GM08714 (cell line): Measurements from ENCODE around the gene STIM2.

Source experiments
- H3K4me3 ChIP-seq: fragments of 200-500 bp; sonication (Bioruptor generic); 2 replicates; pipeline ENCODE4 v1.5.1; 2014; ENCODE audit warnings: mild to moderate bottlenecking, low read length, inconsistent platforms
- ZNF274 ChIP-seq: IDR thresholded peaks from 2 replicates; pipeline ENCODE4 v1.6.1; 2012; ENCODE audit warnings: mild to moderate bottlenecking, low read depth, low read length

STIM2 gene

DNA sequence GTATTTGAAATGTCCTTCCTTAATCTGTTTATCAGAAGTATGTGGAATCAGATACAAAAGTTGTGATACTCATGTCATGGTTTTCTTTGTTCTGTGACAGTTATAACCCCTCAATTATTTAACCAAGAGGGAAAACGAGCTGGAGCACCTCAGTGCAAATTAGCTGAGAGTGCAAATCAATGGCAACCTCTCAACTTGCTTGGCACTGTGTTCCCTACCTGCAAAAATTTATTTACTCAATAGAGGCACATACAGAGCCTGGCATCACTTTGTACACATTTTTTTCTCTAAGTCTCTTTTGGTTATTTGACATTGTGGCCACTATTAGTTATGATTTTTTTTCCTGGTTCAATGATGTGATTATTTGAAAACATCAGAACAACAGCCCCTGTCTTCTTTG is 186.2 kb downstream of the STIM2 start:
- H3K4me3 ChIP-seq, result no peak overlapping the region
- TF ChIP-seq ZNF274, result no peak

DNA sequence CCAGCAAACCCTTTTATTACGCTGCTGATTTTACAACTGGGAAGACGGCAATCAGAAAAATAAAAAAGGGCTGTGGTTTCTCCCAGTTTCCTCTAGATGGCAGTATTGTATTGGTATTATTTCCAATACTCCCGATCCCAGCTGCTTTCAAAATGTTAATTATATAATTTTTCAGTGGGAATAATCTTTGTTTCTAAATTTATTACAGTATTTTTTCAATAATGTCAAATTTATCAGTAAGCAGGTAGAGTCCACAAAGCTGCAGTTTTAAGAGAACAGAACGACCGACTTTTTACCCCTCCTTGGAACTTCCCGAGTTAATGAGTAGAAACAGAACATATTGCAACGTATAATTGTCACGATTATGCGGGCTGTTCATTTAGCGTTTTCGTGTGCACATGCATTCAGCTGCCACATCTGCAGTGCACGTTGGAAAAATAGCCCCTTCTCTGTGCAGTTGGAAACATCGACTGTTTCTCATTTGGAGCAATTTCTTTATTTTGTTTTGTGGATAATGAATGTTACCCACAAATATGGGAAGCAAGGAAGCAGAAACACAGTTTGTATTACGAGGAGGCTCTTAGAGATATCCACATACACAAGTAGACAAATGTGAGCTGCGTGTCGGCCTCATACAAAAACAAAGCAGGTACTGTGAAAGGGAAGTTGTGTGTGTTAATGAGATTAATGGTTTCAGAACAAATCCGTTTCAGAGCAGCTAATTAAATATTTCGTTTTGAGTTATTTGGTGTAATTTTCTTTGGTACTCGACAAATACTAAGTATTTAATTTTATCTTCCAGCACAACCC is 188.0 kb downstream of the STIM2 start:
- no peak for TF ChIP-seq ZNF274
- H3K4me3 ChIP-seq, result peak overlapping the region; percentile 46

DNA sequence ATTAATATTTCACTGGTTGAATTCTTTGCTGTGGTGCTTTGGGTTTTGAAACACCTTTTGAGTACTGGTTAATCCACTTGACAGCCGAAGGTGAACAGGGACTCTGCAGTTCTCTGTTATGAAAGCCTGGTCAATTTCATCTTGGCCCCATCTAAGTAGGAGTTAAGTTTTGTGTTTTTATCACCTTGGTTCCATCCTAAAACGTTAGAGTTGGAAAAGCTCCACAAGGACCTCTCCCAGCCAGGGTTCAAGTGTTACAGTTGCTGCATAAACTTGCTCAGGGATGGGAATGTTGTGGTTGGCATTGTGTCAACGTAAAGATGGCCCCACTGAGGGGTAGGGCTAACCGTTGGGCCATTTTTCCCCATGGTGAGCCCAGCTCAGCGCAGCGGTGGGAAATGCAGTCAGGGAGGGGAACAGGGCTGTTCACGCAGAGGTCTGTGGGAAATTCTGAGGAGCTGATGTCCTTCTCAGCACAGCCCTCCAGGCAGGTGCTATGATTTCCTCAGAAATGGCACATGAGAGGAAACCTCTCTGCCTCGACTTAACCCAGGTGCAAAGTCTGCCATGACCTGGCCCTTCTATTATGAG is 188.7 kb downstream of the STIM2 start:
- H3K4me3 ChIP-seq, result no peak overlapping the region
- TF ChIP-seq ZNF274, result no peak

DNA sequence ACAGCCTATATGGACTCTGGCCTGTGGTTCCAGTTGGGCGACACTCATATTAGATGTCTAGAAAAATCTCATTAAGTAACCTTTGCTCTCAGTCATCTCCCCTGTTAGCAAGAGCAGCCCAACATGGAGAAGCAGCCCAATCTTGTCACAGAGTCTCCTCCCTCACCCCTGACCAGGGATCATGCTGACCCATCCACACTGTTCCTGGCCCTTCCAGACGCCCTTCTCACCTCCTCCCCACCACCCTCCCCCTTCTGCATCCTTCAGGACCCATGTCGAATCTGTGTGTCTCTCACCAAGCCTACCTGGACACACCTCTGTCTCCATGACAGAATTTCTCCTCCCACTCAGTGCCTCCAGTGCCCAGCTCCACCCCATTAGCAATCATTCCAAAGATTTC is 190.1 kb downstream of the STIM2 start:
- TF ChIP-seq ZNF274, result no peak
- no peak overlapping the region for H3K4me3 ChIP-seq

DNA sequence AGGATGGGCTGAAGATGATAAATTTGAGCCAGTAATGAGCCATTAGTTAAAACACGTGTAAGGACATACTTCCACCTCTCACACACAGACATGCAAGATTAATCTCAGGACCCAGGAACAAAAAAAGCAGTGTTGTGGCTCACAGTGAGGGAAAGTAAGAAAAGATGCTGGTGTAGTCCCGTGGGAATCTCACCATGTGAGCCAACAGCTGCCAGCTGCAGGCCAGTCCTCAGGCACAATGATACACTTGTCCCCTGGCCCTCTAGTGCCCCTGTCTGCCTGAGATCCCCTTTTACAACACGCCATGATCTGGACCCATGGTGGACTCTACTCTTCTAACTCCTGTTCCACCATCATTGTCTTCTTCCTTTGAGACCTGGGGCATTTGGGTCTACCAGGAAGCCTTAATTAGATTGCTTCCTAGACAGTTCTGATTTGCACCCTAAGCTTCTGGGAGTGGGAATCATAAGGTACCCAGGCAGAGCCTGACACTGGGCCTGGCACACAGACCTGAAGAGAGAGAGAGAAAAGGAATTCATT is 194.7 kb downstream of the STIM2 start:
- TF ChIP-seq ZNF274, result no peak
- H3K4me3 ChIP-seq, result no peak overlapping the region

DNA sequence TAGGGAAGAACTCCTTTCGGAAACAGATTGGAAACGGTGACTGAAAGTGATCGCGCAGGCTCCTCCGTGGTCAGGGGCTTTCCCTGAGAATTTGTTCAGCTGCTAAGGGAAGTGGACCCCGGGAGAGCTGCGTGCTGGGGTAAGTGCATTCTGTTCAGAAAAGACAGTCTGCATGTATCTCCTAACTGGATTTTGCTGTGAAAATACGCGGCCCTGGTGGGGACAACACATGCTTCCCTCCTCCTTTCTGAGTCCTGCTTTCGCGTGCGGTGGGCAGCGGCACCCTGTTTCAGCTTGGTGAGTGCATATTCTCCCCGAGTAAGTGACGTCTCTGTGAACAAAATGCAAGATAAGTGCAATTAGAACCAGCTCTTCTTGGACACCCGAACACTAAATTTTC is 195.6 kb downstream of the STIM2 start:
- TF ChIP-seq ZNF274, result no peak
- no peak overlapping the region for H3K4me3 ChIP-seq

DNA sequence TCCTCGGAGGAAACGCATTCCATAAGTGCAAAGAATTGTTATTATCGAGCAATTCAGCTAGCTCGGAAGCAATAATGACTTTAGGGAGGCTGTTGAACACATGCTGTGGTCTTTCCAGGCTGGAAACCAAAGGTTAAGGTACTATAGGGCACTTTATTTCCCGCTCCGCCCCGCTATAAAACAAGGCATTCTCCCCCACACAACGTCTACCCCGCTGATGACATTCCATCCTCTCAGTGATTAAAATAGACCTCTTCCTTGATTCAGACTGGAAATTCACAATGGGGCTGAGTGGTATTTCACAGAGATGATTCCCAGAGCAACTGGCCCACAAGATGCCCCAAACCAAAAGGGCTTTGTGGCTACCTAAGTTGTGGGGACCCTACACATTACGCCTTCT is 196.4 kb downstream of the STIM2 start:
- no peak for TF ChIP-seq ZNF274

DNA sequence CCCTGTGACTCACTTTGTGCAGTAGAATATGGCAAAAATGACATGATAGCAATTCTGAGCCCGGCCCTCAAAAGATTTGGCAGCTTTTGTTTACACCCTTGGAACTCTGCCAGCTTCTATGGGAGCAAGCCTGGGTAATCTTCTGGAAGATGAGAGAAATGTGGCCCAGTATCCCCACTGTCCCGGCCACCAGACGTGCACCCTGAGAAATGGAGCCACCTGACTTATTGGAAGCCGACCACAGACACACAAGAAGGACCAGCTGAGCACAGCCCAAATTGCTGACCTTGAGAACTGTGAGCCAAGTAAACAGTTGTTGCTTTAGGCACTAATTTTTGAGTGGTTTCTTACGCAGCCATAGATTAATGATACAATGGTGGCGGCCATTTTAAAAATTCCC is 197.0 kb downstream of the STIM2 start:
- TF ChIP-seq ZNF274, result no peak
- H3K4me3 ChIP-seq, result no peak overlapping the region

More for the DNA sequence above, 196.4 kb downstream of the STIM2 start:
- H3K4me3 ChIP-seq, result no peak overlapping the region

DNA sequence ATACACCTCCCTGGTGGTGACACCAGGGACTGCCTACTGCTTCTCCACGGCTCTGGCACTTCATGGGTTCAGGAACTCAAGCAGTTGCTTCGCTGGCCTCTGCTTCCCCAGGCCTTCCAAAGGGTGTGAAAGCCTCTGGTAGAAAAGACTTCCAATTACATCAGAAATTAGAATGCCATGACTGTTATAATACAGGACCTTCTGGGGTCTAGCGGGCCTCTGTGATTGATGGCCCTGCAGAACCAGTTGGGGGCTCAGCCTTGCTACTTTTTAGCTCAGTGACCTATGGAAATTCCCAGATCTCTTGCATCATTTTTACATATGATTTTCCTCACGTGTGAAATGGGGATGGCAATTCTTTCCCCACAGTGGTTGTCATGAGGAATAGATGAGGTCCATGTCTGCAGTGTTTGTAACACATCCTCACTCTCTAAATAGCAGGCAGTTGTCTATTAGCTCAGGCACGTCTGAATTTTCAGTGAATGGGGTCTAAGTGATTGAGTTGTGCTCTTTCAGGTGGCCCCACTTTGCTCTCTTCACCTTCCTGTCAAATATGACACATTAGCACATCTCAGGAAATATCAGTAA is 198.3 kb downstream of the STIM2 start:
- H3K4me3 ChIP-seq, result no peak overlapping the region
- no peak for TF ChIP-seq ZNF274

DNA sequence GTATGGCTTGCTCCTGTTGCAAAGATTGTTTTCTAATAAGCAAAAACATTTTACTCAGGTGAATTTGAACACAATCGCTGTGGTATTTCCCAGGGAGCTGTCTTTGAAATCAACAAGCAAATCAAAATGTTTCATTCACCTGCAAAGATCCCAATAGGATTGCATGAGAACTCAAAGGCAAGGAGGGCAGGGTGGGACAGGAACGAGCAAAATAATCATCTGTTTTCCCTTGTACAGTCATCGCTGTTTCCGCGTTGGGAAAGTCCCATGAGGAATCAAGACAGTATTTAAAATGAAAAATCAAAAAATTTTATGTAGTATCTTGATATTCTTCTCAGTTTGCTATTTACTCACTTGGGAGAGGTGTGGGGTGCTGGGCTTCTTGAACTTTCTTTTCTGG is 198.8 kb downstream of the STIM2 start:
- TF ChIP-seq ZNF274, result no peak
- H3K4me3 ChIP-seq, result no peak overlapping the region

DNA sequence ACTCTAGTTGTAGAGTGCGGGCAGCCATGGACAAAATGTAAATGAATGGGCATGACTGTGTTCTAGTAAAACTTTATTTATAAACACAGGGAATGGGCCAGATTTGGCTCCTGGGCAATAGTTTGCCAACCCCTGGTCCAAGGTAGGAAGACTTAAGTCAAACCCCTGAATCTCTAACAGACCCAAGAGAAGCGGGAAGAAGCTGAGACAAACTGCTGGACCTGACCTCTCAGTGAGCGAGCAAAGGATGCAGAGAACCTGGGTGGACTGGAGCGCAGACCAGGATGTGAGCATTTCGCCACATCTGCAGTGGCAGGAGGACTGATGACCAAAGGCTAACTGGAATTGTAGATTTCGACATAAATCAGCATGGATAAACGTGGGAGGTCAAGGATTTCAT is 201.6 kb downstream of the STIM2 start:
- H3K4me3 ChIP-seq, result no peak overlapping the region
- no peak for TF ChIP-seq ZNF274

DNA sequence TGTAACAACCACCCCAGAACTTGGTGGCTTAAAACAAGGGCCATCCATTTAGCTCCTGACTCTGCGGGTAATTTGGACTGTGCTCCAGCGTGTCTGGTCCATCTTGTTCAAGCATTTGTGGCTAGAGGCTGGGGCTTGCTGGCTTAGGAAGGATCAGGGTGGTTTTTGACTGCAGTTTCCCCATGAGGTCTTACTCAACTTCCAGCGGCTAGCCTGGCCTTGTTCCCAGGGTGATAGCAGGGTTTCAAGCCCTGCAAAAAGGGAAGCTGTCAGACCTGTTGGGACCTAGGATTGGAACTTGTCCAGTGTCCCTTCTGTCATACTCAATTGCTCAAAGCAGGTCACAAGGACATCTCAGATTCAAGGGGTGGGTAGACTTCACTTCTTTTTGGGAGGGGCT is 205.9 kb downstream of the STIM2 start:
- TF ChIP-seq ZNF274, result no peak

DNA sequence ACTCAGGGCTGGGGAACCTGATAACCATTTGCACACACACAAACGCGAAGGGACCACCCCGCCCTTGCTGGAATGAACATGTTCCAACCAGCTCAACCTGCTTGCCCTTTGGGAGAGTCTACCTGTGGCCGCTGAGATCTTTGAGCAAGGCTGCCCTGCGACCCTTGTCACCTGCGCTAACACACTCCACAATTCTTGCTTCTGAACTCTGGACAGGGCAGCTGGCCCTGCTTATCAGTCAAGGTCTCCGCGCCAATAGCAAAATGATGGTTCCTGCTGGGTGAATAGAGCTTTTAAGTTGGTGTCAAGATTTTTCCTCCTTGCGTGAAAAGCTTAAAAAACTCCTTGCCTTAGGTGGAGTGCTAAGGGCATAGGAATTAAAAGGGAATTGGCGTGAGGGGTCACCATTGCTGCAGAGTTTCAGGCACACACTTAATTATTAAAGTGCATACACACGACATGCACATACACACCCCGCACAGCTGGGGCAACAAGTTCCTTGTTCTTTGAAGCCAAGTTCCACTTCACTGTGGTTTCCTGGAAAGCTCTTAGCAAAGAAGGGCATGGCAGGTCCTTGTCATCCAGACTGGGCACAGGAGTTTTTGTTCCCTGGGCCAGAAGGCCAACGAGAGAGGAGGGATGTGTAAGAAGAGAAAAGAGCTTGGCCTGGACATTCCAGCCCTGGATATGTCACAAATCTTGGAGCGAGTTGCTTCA is 207.7 kb downstream of the STIM2 start:
- TF ChIP-seq ZNF274, result no peak

More for the DNA sequence above, 205.9 kb downstream of the STIM2 start:
- H3K4me3 ChIP-seq, result no peak overlapping the region

More for the DNA sequence above, 207.7 kb downstream of the STIM2 start:
- no peak overlapping the region for H3K4me3 ChIP-seq
